GM18870 (cell line): Measurements from ENCODE around the gene SPOCK1.

Experiments used
- ATAC-seq: cut with Tn5 transposase; IDR thresholded peaks from one replicate; pipeline ENCODE4 v1.9.1; 2021; ENCODE audit warnings: moderate library complexity; ENCODE audit not compliant: unreplicated experiment

The SPOCK1 gene

DNA sequence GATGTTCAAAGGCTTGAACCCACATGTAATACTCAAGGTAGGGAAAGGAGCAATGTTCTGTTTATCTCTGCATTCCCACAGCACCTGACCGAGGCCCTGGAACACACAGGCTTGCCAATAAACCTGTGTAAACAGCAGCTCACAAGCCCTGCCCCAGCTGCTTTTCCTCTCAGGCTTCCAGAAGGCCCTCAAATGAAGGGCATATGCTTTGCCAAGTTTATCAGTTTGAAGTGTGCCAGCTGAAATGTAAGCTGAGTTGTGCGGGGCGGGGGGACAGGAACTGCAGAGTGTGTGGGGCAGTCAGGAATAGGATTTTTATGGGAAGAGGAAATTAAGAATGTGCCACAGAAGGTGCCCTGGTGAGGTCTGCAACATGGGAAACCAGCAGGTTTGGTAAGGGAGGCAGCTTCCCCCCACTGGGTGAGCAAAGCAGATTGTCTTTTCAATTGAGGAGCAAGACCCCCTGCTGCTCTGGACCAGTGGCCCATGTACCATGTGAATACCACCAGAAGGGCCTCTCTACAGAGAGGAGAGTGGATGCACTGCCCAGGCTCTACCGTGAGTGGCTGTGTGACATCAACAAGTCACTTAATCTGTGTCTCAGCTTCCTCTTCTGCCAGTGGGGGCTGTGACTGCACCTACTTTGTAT lies 194.8 kb downstream of the SPOCK1 start:
- no peak for ATAC-seq

DNA sequence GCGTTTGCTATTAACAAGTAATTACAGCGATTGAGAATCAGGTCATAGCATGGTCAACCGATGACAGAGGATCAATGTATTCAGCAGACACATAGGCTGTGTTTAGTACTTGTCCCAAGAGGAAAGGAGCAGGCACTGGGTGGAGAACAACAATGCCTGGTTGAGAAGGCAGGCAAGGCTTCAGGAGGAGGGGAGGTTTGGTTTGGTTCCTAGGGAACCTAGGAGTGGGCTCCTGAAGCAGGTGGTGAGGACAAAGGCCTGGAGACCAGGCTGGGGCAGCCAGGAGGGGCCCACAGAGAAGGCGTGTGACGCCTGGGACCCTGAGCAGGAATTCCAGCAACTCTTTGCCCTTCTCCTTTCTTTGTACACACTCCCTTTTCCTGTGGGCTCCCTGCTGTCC lies 195.6 kb downstream of the SPOCK1 start:
- ATAC-seq: no peak

DNA sequence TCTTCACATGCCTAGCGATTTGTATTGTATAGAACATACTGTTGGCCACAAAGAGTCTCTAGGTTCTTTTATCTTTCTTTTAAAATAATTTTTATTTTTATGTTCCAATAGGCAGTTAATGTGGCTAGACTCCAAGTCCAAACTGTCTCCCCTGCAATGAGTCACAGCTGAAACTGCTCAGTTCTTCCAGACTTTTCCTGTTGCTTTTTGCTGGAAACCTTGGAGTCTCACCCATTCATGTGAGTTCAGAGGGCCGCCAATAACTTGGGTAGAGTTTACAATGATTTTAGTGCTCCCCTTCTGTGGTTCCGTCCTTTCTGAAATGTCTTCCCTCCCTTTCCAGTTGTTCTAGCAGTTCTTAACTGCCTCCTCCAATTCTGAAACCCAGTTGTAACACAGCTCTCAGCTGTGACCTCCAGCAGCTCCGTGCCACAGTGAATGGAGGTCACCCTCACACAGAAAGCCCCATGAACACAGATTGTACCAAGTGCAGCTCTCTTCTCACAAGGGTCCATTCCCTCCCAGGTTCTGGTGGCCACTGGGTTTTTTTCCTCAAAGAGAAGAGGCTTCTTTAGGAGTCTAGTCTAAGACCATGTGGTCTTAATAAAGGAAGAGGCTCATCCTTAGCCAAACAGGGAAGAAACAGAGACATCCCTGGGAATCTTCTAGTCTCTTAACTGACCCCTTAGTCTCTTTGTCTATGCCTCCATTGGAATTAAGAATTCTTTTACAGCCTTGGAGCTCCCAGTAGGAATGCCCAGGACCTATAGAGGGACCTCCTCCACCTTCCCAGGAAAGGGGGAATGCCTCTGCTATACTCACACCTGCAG lies 198.5 kb downstream of the SPOCK1 start:
- ATAC-seq: no peak

DNA sequence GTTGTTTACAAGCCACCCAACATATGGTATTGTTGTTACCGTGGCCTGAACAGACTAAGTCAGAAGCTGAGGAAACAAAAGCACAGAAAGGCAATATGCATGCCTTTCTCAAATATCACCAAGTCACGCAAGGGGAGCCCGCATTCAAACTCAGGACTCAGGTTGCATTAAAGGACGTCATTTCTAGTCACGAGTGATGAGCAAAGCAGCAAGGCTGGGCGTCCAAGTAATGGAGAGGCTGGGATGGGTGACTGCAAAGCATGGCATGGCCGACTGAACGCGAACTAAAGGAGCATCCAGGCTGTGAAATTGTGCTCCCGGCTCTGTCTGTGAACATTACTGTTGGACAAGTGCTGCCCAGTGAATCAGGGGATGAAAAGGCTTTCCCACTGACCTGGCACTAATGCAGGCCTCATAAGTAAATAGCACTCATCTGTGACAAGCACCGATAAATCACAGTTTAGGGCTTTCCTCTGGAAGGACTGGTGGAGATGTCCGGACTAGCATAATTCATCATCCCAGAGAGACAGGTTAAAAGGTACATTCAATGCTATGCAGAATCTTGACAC lies 202.8 kb downstream of the SPOCK1 start:
- no peak for ATAC-seq

DNA sequence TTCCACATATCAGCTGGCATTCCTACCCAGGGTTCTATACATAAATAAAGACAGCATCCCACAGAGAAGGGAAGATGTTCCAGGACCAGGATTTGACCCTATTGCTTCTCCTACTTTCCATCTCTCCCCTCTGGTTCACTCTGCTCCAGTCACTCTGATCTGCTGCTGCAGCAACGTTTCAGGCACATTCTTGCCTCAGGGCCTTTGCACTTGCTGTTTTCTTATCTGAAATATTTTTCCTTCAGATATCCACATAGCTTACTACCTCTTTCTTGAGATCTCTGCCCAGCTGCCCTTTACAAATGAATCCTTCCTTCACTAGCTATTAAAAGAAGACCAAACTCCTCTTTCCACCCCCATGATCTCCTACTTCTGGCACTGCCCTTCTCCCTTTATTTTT lies 204.5 kb downstream of the SPOCK1 start:
- ATAC-seq: no peak

DNA sequence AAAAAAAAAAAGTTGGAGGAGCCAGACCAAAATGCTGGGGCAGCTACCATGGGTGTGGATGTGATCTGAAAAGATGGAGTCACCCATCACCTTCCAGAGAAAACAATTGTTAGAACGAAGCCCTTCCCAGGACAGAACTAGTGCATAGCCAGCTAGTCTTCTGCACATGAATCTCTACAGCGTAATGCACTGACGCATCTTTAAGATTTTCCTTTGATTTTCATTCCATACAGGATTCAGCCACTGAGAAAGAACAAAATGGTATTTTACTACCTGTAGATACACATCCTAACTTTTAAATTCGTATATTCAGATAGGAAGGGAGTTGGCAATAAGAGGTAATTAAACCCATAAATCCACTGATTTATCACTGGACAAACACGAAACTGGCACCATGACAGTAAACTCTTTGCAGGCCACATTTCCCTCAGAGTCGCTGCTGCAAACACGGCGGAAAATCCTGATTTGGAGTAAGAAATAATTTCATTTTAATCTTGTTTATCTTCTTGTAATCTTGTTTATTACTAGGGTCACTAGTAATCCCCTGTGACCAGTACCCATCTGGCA lies 206.6 kb downstream of the SPOCK1 start:
- ATAC-seq: no peak

DNA sequence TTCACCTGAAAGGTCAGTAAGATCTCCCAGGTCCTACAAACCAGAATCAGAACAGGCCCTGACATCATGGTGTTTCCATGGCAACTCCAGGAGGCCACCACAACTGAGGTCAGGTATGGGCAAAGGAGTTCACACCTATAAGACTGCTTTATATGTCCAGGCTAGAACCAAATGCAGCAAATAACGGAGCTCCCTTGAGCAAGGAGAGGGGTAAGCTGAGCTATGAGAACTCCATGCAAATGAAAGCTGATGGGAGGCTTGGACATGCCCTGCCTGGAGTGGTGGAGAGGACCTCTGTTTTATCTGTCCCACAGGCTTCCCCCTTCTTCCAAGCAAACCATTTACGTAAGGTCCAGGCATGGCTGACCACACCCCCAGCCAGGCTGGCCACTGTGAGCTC lies 207.7 kb downstream of the SPOCK1 start:
- ATAC-seq: no peak

DNA sequence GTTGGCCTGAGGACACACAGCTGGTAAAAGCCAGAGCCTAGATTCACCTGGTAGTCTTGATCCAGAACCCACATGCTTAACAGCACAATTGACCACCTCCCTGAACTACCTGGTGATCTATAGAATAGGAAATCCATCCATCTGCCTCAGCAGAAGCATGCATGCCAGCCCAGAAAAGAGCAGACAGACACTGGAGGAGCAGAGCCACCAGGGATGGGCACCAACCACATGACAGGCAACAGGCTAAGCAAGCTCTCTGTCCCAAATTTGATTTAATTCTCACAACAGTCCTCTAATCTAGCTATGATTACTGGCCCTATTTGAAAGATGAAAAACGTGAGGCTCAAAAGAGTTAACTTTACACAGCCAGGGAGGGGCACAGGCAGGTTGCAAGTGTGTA lies 208.1 kb downstream of the SPOCK1 start:
- no peak for ATAC-seq

DNA sequence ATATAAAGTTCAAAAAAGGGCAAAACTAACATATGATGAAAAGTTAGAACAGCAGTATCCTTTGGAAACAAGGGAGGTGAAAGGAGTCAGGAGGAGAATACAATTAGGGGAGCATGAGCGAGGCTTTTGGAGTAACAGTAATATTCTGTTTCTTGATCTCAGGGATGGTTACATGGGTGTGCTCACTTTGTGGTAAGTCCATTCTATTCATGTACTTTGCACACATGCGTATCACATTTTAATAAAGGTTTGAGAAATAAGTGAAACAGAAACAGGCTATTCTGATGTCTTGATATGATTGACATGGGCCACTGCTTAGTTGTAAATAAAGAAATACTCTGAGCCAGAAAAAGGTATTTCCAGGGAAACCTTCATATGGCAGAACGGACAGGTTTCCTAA lies 208.8 kb downstream of the SPOCK1 start:
- no peak for ATAC-seq

DNA sequence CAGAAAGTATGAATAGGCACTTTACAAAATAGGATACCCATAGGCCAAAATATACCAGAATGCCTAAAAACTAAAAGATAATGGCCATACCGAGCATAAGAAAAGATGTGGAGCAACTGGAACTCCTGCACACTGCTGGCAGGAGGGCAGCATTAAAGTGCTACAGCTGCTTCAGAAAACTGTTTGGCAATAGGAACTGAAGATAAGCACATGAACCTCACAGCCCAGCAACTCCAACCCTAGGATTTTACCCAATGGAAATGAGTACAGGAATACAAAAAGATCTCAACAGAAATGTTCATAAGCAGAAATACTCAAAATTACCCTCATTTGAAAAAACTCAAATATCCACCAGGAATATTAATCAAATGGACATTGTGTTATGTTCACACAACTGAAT lies 209.3 kb downstream of the SPOCK1 start:
- no peak for ATAC-seq

DNA sequence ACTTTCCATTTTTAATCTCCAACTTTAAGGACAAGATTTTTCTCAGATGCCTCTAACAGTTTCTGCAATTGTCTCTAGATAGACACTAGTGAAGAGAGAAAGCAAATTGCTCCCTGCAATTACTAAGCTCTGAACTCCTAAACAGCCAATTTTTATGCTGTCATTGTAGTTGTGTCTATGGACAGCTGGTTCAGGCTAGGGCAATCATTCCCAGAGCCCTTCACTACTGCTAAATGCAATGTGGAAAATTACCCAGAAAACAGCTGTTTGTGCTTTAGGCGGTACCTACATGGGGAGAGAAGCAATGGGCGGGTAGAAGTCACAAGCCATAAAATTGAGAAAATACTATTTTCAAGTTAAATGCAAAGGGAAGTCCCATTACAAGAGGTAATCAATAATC lies 211.6 kb downstream of the SPOCK1 start:
- ATAC-seq: no peak

DNA sequence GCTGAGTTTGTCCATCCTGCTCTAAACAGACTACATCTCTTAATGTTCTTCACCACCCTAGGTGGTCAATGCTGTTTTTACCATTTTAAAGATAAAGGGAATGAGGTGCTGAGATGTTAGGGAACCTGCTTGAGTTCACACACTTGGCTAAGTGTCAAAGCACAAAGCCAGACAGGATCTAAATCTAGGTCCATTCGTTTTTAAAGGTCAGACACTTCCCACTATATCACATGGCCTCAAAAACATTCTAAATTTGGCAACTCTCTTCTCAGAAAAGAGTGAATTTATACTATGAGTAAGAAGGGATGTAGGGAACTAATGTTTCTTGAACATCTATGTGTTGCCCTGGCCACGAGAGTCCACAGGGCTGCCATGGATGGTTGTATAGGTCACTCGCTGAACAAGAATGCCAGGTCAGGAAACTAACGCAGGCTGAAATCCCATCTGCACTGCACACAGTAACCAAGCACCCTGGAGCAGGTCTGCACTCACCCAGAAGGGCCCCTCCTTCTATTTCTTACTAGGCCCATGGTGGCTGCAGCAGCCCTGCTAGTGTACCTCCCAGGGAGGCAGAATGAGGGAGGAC lies 213.0 kb downstream of the SPOCK1 start:
- ATAC-seq: no peak

DNA sequence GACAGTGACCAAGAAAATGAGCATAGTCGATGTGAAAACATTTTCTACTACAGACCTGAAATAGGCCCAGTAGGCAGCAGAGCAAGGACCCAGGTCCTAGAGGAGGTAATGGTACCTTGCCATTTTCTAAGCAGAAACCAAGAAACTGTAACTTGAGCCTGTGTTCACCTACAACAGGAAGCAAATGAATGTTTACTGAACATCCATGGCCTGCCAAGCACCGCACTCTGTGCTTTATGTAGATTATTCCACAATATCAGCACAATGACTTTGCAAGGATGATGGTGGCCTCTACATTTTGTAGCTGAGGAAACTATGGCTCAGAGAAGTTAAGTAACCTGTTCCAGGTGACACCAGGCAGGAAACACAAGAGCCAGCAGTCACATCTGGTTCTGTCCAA lies 215.3 kb downstream of the SPOCK1 start:
- ATAC-seq: no peak

DNA sequence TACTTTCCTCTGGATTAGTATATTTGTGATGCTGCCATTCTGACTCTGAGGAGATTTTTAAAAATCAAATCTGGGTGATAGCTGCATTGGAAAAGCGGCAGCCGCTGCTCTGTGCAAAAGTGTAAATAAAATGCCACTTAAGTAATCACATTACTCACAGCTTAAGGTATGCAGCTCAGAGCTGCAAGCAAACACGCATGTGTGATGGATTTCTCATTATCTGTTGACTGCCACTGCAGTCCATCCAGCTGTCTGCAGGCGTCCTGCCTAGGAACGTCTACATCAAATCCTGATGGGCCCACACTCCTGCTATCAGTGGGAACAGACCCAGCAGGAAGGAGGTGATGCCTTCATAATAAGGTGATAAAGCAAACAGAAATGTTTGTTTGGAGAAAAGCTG lies 216.9 kb downstream of the SPOCK1 start:
- no peak for ATAC-seq

DNA sequence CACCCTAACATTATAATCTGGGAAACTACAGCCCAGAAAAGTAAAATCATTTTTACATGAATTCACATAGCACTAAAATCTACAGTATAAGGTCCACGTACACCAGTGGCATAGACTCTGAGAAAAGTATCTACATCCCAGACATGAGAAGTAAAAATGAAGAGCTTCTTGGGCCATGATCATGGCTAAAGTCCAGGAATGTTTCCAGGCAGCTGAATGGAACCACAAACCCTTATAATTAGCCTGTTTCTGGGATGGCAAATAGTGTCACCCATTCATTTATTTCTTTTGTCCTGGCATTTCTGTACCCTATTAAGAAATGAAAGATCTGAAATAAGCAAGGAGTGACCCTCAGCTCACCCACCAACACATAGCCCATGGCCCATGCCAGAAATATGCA lies 217.9 kb downstream of the SPOCK1 start:
- ATAC-seq: no peak

DNA sequence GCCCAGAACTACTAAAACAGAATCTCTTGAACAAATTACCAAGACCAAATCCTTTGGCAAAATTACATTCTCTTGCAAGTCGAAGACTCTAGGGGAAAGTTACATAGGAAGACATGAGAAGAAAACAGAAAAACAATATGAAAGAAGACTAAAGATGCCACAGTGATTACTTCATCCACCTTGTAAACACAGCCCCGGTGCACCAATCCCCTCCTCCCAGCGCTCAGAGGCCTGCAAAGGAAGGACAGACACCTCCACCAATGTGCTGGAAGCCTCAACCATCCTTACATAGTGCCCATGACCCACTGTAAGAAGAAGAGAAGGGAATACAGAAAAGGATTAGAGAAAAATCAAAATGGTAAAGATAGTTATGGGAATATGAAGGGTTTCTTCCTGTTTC lies 218.5 kb downstream of the SPOCK1 start:
- ATAC-seq: no peak

DNA sequence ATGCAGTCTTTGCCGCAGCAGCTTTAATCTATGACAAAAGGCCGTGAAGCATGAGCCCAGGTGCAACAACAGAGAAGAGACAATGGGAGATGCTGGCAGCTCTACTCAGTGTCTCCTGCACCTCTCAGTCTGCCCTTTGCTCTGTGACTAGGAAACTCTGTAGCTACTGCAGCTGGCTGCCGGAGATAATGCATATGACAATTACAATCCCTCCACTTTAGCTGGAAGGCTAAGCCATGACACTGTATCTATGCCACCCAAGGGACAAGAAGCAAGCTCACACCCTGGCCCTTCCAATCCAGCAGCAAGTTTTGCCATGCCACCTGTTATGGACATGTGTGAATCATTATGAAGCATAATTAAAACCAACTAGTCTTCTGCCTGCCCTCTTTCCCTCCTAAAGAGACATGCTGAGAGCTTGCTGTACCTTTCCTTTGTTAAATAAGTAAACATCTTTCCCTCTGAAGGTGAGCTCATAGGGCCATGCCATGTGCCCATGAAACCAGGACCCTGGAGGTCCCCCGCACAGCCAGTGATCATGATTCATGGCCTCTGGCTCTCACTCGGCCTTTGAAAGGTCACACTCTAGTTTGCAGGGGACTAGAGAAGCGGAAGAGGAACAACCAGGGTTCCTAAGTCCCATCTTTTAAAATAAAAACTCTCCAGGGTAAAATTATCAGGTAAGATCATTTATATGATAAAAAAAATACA lies 219.4 kb downstream of the SPOCK1 start:
- ATAC-seq: no peak

DNA sequence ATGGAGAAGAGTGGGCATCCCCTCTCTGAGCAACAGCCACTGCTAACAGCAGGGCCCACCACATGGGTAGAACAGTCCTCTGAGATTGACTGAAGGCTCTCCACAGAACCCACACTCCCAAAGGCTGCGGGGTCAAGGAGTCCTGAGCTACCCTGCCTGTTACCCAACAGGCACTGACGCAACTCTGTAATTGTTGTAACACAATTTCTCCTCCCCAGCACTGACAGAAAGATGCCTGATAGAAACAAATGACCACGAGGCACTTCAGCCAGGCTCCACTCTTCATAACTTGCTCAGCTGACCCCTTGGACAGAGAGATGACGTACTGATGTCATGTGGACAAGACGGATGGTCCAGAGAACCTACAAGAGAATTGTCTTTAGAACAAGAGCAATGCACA lies 220.7 kb downstream of the SPOCK1 start:
- ATAC-seq: no peak

DNA sequence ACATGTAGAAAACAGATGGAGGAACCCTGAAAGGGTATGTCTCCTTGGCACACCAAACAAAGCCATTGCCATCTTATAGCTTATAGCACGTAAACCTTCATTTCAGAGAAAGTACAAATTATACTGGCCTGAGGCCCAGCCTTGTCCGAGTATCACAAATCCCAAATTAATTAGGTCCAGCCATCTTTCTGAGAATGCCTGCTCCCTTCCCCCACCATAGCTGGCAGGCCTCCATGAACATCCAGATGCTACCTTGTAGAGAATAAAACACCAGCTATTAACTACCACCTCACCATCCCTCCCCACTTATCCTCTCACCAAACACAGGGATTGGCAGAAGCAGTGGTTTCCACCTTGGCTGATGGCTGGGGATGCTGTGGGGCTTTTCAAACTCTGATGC lies 224.0 kb downstream of the SPOCK1 start:
- no peak for ATAC-seq

DNA sequence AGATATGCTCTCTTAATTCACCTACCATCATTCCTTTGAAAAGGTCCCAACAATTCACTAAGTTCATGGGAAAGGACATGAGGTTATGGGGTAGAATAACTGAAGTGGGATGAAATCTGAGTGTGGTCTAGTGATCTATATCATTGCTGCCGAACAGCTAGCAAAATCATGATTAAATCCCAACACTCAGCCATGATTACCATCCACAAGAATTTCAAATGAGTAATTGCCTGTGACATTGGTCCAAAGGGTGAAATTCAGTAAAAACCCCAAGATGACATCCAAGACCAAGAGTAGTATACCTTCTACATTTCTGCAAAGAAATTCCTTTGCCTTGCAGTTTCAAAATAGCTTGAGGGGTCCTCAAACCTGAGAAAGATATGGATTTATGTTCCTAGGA lies 225.6 kb downstream of the SPOCK1 start:
- ATAC-seq: no peak

DNA sequence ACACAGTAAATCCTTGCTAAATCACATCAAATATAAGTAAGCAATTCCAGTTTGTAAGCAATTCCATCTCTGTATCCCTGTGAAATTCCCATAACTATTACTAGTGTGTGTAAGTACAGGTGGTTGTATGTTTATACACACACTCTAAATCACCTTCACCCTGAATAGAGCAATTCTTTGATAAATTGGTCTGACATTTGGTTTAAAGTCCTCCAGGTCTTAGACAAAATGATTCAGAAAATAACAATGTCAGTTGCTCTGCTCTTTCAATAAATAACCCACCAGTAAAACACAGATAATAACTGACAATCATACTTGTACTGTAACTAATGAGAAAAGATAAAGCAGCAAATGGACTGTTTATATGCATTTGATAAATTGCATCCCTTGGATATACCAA lies 226.3 kb downstream of the SPOCK1 start:
- no peak for ATAC-seq
